HG03135 (cell line): ENCODE results near the gene ALAD.
"Not testable (repeated sequence)": the region's sequence is repeated elsewhere in the genome, so short reads cannot be mapped to it uniquely, and the experiment has no call there.

Experiments used
- ATAC-seq: cut with Tn5 transposase; IDR thresholded peaks from one replicate; pipeline ENCODE4 v1.9.1; 2021; ENCODE audit warnings: mild to moderate bottlenecking, moderate library complexity; ENCODE audit not compliant: unreplicated experiment

ALAD gene

DNA sequence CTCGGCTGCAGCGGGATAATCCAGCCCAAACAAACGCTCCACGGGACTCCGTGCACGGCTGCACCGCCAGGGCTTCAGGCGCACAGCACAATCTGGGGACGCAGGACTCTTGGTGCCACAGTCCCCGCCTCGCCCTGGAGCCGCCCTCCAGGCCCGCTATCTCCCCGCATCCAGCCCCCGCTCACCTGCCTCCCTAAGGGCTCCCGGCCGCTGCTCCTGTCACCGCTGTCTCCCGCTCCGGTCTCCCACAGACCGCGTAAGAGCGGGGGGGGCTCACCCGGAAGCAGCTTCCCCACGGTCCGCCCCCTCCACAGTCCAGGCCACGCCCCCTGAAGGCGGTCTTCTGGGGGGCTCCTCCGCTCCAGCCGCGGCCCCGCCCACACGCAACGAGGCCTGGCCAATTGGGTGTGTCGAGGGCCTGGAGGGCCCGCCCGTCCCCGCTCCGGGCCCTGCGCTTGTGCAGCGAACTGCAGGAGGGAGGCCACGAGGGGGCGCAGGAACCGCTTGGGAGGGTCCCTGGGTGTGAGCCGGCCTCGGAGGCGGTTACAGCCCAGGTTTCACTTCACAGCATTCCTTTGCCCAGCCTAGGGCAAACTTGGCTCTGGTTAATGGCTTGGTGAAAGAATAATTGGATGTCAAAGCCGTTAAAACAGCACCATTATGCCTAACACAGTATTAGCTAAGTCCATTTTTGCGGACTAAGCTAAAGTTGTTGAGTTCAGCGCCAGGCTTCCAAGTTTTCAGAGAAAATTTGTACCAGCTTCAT is at the start of gene ALAD:
TSS of gene ALAD (minus strand) at position 258 of the 766 bp plus-strand sequence. CDS start 7,725 bp downstream, outside the sequence.
- peak; percentile 99 for ATAC-seq

DNA sequence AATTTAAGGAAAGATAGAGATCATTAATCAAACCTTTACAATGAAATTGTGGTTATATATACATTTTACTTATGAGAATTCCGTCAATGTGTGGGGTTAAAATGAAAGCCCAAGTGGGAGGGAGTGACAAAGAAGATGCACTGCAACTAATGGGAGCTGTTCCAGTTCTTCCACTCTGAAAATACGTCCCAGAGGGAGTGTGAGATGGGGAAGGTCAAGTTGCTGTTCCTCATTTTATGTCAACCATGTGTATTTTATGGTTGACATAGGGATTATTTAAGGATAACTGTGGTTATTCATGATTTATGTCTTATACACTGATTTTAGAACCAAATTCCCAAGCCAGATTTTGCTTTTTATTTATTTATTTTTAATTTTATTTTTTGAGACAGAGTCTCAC is 48.3 kb upstream of the ALAD start:
- ATAC-seq = no peak

DNA sequence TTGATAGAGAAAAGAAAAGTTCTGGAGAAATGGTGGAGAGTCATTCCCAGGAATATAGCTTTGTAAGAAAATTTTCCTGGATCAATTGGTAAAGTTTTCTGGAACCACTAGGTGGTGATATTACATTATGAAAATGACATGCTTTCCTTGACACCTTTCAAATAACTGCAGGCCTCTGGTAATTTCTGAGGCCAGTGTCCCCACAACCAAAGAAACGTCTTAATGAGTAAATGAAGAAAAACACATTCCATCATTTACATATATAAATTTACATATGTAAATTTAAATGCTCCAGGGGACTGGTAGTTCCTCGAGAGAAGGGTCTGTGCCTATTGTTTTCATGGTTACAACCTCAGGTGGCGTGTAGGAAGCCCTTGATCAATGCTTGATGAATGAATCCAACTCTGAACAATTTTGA is 45.2 kb upstream of the ALAD start:
- no peak for ATAC-seq

DNA sequence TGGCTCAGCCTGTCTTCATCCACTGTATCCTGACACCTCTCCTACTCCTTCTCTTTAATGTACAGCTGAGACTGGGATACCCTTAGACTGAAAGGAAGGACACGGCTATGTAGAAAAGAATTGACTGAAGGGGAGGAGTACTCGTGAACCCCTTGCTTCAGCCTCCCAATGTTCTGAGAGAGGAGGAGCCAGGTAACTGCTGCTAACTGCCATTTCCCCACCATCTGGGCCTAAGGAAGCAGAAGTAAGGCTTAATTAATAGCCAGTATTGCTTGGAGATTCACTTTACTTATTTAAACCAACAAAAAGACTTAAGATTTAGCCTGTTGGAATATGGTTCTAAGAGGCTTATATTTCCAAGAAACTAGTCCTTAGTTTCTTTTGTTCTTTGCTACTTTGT is 43.7 kb upstream of the ALAD start:
- ATAC-seq = no peak

DNA sequence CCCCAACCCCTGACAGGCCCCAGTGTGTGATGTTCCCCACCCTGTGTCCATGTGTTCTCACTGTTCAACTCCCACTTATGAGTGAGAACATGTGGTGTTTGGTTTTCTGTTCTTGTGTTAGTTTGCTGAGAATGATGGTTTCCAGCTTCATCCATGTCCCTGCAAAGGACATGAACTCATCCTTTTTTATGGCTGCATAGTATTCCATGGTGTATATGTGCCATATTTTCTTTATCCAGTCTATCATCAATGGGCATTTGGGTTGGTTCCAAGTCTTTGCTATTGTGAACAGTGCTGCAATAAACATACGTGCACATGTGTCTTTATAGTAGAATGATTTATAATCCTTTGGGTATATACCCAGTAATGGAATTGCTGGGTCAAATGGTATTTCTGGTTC is 36.6 kb upstream of the ALAD start:
- ATAC-seq = not testable (repeated sequence)

DNA sequence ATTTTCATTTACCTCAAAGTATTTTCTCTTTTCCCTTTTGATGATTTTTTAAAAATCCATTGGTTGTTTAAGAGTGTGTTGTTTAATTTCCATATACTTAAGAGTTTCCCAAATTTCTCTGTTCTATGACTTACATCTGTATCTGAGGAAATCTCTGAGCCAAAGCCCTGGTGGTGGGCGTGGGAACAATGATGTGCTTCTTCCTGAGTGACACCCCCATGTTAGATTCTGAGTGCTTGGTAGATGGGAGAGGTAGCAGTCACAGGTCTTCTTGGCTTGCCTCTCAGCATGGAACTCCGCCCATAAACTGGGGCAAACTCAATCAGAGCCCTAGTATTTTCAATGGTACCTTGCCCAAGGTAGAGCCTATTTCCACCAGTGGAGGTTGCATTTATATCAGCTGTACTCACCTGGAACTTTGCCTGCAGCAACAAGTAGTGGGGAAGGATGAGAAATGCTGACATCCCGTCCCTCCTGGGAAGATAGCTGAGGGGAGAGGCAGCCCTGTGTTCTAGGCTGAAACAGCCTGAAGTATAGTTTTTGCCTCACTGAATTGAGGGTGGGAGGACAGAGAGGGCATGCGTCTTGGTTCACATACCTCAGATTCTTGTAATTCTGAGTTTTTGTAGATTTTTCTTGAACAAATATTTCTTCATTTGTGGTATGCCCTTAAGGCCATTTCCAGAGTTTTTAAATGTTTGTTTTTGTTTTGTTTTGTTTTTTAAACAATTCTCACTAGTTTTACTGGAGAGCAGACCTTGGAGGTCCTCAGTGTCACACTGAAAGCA is 35.8 kb upstream of the ALAD start:
- no peak for ATAC-seq

DNA sequence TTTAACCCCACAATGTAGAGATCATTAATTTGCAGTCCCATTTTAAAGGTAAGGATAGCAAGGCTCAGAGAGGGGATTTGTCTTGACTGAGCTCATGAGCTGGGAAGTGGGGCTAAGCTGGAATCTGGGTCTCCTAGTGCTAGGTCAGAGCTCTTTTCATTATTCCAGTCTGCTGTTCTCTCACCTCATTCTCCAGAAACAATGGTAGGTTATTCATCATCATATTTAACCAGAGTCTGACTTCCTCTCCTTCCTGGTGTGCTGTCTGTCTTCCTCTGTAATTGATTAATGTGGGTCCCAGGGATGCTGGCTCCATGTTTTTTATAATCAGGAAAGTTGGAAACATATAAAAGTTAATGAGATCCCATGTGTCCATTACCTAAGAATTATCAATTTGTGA is 30.1 kb upstream of the ALAD start:
- no peak for ATAC-seq

DNA sequence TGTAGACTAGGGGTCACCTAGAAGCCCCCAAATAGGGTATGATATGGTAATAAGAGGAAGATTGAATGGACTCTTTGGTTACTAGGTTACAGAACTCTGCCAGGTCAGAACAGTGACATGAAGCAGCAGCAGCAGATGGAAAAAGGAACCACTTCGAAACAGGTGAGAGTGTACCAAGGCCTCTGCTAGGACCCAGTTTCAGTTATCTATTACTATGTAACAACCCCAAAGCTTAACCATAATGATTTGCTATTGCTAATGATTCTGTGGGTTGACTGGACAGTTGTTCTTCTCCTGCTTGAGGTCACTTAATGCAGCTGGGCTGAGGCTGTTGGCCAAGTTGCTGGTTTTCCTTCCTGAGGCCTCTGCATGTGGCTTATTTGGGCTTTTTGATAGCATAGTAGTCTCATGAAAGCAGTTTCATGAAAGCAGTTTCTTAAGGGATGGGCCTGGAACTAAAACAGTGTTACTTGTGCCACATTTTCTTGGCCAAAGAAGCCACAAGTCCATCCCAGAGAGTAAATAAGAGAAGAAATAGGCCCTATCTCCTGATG is 27.1 kb upstream of the ALAD start:
- no peak for ATAC-seq

DNA sequence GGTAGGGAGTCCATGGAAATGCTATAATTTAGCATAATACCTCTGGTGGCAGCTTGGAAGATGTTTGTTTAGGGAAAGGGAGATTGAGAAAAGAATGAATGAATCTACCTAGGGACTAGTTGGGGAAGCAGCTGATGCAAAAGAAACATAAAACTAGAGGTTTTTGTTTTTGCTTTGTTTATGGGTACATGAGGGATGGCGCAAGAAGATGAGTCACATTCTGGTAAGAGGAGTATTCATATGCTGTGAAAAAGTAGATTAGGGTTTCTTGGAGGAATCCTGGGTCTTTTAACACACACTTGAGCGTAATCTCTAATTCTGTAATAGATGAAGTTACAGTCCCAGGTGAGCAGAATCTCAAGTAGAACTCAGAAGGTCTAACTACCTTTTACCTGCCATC is 26.5 kb upstream of the ALAD start:
- ATAC-seq = no peak

DNA sequence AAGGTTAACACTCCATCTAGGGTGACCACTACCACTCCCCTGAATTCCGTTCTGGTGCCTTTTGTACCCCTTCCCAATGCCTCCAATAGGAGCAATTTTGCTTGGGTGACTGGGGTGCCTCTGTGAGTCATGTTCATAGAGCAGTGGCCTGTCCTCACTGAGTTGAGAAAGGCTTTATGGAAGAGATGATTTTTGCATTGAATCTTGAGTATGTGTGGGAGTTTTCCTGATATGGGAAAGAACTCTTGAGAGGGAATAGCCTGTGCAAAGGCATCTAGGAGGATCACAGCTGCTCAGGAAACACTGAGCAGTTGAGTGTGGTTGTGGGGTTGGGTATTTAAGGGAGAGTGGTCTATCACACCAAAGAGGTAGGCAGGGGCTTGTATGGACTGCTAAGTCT is 25.6 kb upstream of the ALAD start:
- ATAC-seq = no peak

DNA sequence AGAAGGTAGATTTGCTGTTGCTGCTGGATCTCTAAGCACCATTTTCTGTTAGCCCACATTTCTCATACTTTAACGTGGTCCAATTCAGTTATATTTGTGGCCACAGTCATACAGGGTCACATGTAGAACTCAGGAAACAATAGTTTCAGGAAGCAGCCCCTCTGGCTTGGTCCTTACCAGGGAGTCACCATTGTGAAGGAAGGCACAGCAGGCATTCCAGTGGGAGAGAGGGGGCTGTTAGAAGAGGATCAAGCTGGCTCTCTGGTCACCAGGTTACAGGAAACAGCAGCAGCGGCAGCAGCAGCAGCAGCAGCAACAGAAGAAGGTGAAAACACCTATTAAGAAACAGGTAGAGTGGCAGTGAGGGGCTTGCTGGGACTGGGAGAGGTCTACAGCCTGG is 24.0 kb upstream of the ALAD start:
- no peak for ATAC-seq

DNA sequence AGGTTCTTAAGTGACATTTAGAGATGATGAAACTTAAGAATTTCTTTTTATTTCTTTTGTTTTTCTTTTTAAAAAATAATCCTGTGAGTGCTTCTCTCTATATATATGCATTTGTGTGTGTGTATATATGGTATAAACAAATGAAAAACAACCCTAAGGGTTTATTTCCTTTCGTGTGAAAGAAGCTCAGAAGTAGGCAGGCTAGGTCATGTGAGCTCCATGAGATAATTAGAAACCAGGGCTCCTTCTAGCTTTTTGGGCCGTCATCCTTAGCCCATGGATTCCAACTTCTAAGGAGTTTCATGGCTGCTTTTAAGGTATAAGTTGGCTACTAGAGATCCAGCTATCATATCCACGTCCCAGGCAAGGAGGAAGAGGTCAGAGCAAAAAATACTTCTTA is 20.6 kb upstream of the ALAD start:
- no peak for ATAC-seq

DNA sequence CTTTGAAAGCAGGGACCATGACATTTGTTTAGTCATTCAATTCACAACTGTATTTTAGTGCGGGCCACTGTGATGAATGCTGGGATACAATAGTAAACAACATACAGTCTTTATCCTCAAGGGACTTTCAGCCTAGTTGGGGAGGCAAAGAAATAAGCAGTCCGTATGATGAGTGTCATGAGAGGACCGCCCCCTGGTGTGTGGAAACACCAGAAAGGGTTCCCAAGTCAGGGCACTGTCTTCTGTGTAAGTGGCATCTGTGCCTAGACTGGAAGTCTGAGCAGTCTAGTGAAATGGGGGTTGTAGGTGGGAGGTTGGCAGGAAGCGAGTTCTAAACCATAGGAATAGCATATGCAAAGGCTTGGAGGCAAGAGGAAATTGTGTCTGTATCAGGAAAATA is 16.3 kb upstream of the ALAD start:
- ATAC-seq = no peak

DNA sequence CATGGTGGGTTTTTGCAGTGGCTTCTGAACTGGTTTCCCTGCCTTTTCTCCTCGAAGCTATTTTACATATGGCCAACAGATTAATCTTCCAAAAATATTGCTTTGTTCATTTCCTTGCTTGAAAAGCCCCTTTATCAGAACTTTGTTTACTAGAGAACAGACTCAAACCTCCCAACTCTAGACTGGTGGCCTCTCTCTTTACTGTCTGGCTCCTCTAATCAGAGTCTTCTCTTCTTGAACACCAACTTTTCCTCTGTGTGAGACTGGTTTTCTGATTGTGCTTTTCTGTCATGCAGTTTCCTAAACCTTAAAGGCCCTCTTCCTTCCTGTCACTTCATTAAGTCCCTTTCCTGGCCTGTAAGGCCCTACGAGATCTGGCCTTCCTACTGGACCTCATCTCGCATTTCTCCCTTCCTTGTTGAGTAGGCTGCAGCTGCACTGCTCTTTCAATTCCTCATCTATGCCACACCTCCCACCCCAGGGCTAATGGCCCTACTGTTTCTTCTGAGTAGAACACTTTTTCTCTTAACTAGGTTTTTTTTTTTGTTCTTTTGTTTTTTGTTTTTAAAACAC is 15.2 kb upstream of the ALAD start:
- ATAC-seq = peak; percentile 97

DNA sequence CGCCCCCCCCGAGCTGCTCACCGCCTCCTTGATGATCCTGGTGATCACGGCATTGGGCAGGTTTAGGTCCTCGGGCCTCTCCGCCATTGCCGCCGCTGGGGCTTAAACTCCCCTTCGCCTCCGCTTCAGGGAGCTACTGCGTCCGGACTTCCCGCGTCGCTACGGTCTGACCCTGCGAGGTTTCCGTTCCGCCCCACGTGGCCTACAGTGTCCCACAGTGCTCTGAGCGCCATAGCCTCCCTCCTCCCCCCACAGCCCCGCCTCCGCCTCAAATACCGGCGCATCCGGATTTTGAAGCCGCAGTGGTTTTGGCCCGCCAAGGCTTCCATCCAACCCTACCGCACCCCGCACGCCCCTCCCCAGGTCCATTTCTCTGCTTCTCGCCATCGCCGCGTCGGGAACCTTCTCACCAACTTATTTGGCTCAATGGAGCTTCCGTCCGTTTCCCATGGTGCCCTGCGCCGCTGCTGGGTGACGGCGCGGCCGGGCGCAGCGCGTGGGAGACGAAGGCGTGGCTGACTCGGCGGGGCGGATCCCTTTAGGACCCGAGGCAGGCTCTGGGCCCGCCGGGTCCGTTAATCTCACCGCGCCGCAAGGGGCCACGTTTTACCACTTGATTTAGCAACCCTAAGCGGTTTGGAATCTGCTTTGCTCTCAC is 9.3 kb upstream of the ALAD start, which contains the start of the genes C9orf43 and POLE3:
TSS of gene C9orf43 (plus strand) at position 541 of the 658 bp plus-strand sequence. CDS start 2,747 bp downstream, outside the sequence.
TSS of gene POLE3 (minus strand) at position 469 of the 658 bp plus-strand sequence. CDS start at position 87, 382 bp downstream.
- ATAC-seq = peak; percentile 93

DNA sequence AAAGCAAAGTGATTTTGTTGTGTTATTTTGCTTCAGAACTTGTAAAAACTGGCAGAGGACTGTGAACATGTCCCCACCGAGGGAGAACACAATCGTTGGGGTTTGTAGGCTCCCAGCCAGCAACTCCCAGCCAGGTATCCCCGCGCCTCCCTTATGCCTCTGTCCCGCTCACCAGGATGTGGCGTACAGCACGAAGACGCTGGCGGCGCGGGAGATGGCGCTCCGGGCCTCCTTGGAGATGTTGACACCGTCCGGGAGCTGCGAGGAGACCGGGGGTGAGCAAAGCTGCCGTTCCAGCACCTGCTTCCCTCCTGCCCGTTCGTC is 8.8 kb upstream of the ALAD start:
- ATAC-seq = peak; percentile 18

DNA sequence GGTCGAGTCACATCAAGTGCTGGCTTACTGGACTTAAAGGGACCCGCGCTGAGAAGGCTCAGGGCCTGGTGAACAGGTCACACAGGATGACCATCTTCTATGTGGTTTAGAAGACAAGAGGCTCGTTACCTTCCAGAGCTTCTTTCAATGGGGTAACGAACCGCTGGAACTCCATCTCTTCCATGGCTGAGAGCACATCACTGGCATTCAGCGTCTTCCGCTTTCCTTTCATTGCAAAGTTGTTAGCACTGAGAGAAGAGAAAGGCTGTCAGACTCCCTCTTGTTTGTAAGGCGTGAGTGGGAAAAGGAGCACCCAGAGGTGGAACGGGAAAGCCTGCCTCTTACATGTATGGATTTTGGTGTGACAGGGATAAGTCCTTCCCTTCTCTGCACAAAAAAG is 8.4 kb upstream of the ALAD start:
- no peak for ATAC-seq

DNA sequence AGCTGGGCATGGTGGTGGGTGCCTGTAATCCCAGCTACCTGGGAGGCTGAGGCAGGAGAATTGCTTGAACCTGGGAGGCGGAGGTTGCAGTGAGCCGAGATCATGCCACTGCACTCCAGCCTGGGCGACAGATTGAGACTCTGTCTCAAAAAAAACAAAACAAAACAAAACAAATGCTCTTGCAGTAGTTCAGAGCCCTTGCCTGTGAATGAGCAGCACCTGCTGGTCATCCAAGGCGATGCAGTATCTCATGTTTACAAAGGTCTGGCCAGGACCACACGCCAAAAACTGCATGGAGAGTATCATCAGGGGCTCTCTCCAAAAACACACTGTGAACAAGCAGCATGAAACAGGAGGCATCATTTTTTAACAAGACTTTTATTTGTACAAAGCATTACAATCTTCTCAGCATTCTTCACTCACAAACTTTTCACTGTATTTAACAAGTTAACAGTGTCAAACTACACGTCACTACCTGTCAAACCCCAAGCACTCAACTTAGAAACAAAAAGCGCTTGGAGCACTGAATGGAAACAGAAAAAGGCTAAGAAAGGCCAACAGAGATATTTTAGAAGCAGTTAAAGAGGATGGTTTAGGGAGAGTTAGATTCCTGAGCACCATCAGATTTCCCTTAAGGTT is 5.9 kb upstream of the ALAD start:
- peak; percentile 38 for ATAC-seq

DNA sequence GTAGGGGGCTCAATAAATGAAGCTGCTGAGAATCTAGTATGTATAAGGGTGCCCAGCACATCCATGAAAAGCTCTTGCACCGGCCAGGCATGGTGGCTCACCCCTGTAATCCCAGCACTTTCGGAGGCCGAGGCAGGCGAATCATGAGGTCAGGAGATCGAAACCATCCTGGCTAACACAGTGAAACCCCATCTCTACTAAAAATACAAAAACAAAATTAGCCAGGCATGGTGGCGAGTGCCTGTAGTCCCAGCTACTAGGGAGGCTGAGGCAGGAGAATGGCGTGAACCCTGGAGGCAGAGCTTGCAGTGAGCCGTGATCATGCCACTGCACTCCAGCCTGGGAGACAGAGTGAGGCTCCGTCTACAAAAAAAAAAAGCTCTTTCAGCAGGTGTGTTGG is 5.3 kb upstream of the ALAD start:
- not testable (repeated sequence) for ATAC-seq

DNA sequence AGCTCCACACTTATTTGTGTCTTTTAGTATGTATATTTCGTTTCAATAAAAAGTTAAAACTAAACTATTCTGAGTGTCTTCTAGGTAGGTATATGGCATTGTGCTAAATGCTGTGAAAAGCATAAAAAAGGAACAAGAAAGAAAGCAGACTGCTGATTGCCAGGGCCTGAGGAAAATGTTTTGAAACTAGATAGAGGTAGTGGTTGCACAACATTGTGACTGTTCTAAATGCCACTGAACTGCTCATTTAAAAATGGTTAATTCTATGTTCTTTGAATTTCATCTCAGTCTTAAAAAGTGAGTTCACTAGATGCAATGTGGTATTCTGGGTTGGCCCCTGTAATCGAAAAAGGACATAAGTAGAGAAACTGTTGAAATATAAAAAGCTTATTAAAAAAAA is 2.6 kb upstream of the ALAD start:
- no peak for ATAC-seq
